H1 (cell line): ENCODE measurements around the gene SYNE4.

Experiments
- CEBPB ChIP-seq: IDR thresholded peaks from 2 replicates; pipeline ENCODE4 v1.6.1; 2012; ENCODE audit warnings: low read depth, low read length
- CHD2 ChIP-seq: IDR thresholded peaks from 2 replicates; pipeline ENCODE4 v1.6.1; 2012; ENCODE audit warnings: low read length, improper control_type of control experiment
- CREB1 ChIP-seq: IDR thresholded peaks from 2 replicates; pipeline ENCODE4 v1.6.1; 2012; ENCODE audit warnings: inconsistent platforms
- EZH2 ChIP-seq: fragments of 200-600 bp; sonication (generic); IDR thresholded peaks from 2 replicates; pipeline ENCODE4 v1.7.1; 2012; ENCODE audit warnings: low read depth, mild to moderate bottlenecking, moderate library complexity, low read length, inconsistent platforms; ENCODE audit not compliant: severe bottlenecking
- GABPA ChIP-seq: IDR thresholded peaks from 2 replicates; pipeline ENCODE4 v1.6.1; 2011; ENCODE audit warnings: mild to moderate bottlenecking, low read length, moderate library complexity, borderline replicate concordance; ENCODE audit not compliant: insufficient read depth
- MAFK ChIP-seq: IDR thresholded peaks from 2 replicates; pipeline ENCODE4 v1.6.1; 2012; ENCODE audit warnings: low read depth, mild to moderate bottlenecking, improper control_type of control experiment, low read length
- POLR2A ChIP-seq, 2 experiments: IDR thresholded peaks; 1 replicate in 1 of 2; 2 replicates in 1 of 2; pipeline ENCODE4 v1.6.1; 2011; ENCODE audit warnings: low read depth in 2 of 2, low read length in 2 of 2, mild to moderate bottlenecking in 2 of 2; ENCODE audit errors: control extremely low read depth in 1 of 2
- POLR2AphosphoS5 ChIP-seq: IDR thresholded peaks from 2 replicates; pipeline ENCODE4 v1.6.1; 2011; ENCODE audit warnings: low read depth, low read length
- SIN3A ChIP-seq, 2 experiments: IDR thresholded peaks in 1 of 2; conservative IDR thresholded peaks in 1 of 2; 2 replicates each; pipeline ENCODE4 v1.6.1; 2011 to 2012; ENCODE audit warnings: low read length in 2 of 2, improper control_type of control experiment in 1 of 2, low read depth in 1 of 2, mild to moderate bottlenecking in 1 of 2
- TF ChIP-seq, protein P1 (sequence below), 3 experiments: IDR thresholded peaks; 1 replicate in 2 of 3; 2 replicates in 1 of 3; pipeline versions ENCODE4 v1.5.1 to v1.6.1; 2011; ENCODE audit warnings: low read length in 3 of 3, mild to moderate bottlenecking in 3 of 3, inconsistent platforms in 2 of 3, low read depth in 1 of 3, moderate library complexity in 1 of 3; ENCODE audit not compliant: insufficient read depth in 1 of 3; ENCODE audit errors: control extremely low read depth in 1 of 3
- TF ChIP-seq, protein P2 (sequence below): IDR thresholded peaks from 2 replicates; pipeline ENCODE4 v1.6.1; 2012; ENCODE audit warnings: low read length, inconsistent platforms
- TF ChIP-seq, protein P3 (sequence below): IDR thresholded peaks from 2 replicates; pipeline ENCODE4 v1.6.1; 2012; ENCODE audit warnings: inconsistent platforms

DNA sequence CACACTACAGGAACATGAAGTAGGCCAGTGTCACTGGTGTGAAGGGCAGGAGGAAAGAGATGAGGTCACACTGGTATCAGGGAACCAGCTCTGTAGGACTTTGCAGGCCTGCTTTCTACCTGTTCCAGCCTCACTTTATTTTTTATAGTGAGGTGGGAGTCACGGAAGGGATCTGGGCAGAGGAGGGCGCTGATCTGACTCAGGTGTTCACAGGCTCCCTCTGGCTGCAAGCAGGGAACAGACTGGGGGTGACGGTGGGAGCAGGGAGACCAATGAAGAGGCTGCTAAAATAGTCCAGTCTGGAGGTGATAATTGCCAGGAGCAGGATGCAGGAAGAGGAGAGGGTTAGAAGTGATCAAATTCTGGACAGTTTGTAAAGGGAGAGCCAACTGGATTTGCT lies 42.6 kb upstream of the SYNE4 start:
- TF ChIP-seq MAFK (no peak), POLR2AphosphoS5 (no peak), SIN3A (conservative IDR thresholded peaks at IDR 0.05 in 1 of 2, IDR thresholded peaks at IDR 0.05 in 1 of 2; ENCODE audit: low read depth in 1 of 2, low read length in 2 of 2) (no peak; a peak in 1 of 4 replicates), GABPA (no peak), CHD2 (no peak), CEBPB (no peak), EZH2 (no peak), CREB1 (0 out of 2 replicates have a peak, but pooled peaks have one; percentile 32), POLR2A (IDR thresholded peaks at IDR 0.05; ENCODE audit: control extremely low read depth in 1 of 2, low read depth in 2 of 2, low read length in 2 of 2) (no peak)
- TF ChIP-seq, protein P1, sequence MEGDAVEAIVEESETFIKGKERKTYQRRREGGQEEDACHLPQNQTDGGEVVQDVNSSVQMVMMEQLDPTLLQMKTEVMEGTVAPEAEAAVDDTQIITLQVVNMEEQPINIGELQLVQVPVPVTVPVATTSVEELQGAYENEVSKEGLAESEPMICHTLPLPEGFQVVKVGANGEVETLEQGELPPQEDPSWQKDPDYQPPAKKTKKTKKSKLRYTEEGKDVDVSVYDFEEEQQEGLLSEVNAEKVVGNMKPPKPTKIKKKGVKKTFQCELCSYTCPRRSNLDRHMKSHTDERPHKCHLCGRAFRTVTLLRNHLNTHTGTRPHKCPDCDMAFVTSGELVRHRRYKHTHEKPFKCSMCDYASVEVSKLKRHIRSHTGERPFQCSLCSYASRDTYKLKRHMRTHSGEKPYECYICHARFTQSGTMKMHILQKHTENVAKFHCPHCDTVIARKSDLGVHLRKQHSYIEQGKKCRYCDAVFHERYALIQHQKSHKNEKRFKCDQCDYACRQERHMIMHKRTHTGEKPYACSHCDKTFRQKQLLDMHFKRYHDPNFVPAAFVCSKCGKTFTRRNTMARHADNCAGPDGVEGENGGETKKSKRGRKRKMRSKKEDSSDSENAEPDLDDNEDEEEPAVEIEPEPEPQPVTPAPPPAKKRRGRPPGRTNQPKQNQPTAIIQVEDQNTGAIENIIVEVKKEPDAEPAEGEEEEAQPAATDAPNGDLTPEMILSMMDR (IDR thresholded peaks at IDR 0.05; ENCODE audit: control extremely low read depth in 1 of 3, insufficient read depth in 1 of 3, low read depth in 1 of 3, low read length in 3 of 3), result peak; percentile 90 to 99 (median 91)
- TF ChIP-seq, protein P2, sequence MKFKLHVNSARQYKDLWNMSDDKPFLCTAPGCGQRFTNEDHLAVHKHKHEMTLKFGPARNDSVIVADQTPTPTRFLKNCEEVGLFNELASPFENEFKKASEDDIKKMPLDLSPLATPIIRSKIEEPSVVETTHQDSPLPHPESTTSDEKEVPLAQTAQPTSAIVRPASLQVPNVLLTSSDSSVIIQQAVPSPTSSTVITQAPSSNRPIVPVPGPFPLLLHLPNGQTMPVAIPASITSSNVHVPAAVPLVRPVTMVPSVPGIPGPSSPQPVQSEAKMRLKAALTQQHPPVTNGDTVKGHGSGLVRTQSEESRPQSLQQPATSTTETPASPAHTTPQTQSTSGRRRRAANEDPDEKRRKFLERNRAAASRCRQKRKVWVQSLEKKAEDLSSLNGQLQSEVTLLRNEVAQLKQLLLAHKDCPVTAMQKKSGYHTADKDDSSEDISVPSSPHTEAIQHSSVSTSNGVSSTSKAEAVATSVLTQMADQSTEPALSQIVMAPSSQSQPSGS, result no peak
- TF ChIP-seq, protein P3, sequence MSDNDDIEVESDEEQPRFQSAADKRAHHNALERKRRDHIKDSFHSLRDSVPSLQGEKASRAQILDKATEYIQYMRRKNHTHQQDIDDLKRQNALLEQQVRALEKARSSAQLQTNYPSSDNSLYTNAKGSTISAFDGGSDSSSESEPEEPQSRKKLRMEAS, result no peak
